T-helper 2 cell (primary cell): ENCODE data around the gene ATG101.

Source experiments
- DNase-seq, 5 experiments: peaks; one replicate each; pipeline versions ENCODE4 v3.0.0 to v3.0.0-alpha.2; 2012 to 2022
- total RNA-seq, 2 donors: gene quantifications; one replicate each; lab custom pipeline; 2026; lab: John Stamatoyannopoulos, UW

Gene ATG101, protein sequence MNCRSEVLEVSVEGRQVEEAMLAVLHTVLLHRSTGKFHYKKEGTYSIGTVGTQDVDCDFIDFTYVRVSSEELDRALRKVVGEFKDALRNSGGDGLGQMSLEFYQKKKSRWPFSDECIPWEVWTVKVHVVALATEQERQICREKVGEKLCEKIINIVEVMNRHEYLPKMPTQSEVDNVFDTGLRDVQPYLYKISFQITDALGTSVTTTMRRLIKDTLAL
- total RNA-seq = 31.0 to 31.2 reads per million in 2 donors

GRCh38 chr12:52069327-52070184 is at the start of gene ATG101:
ATG101 (plus strand) TSS chr12:52069978; CDS start chr12:52073651, 3,673 bp downstream.
- peak; percentile 64 to 97 (median 79) for DNase-seq

- peak in 4 of 5 experiments; percentile 40 to 58 (median 45) for DNase-seq
Observed at GRCh38 chr12:52020539-52021336, 49.0 kb upstream of the ATG101 start.

DNA sequence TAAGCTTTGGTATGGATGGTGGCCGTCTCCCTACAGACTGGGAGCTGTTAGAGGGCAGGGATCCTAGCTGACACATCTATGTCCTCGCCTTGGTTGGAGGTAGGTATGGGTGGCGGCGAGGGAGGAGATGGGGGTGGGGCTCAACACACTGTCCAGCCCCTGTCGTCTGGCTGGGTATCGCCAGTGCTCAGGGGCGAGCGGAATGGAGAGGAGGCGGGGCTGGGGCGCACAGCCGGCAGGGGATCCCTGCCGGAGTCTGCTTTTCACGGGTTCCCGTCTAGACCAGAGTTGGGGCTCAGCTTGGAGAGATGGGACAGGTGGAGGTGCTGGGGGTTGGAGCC is 47.0 kb upstream of the ATG101 start:
- DNase-seq = no peak

GRCh38 chr12:52023182-52023975 is 46.4 kb upstream of the ATG101 start:
- peak; percentile 78 to 90 (median 87) for DNase-seq

- DNase-seq = peak in 1 of 5 experiments; percentile 80
Observed at GRCh38 chr12:52023976-52024688, 45.6 kb upstream of the ATG101 start.

GRCh38 chr12:52024845-52025230 is 44.9 kb upstream of the ATG101 start:
- DNase-seq = peak in 1 of 5 experiments; percentile 91

GRCh38 chr12:52026263-52026662 is 43.5 kb upstream of the ATG101 start:
- no peak for DNase-seq

- no peak for DNase-seq
Observed at GRCh38 chr12:52027085-52027843, 42.5 kb upstream of the ATG101 start.

GRCh38 chr12:52029685-52030084 is 40.1 kb upstream of the ATG101 start:
- DNase-seq = no peak

DNA sequence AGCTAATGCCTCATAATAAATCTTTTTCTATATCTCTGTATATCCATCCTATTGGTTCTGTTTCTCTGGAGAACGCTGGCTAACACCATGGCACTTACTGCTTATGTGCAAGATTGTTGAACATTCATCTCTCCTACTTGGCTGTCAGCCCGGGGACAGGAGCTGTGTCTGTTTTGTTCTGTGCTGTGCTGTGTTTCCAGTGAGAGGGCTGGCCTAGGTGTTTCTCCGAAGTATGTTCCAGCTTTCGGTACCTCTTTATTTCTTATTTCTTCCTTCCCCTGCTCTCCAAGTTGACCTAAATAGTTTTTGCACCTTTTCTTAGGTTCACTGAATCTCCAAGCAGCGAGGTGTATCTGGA is 37.4 kb upstream of the ATG101 start:
- no peak for DNase-seq

DNA sequence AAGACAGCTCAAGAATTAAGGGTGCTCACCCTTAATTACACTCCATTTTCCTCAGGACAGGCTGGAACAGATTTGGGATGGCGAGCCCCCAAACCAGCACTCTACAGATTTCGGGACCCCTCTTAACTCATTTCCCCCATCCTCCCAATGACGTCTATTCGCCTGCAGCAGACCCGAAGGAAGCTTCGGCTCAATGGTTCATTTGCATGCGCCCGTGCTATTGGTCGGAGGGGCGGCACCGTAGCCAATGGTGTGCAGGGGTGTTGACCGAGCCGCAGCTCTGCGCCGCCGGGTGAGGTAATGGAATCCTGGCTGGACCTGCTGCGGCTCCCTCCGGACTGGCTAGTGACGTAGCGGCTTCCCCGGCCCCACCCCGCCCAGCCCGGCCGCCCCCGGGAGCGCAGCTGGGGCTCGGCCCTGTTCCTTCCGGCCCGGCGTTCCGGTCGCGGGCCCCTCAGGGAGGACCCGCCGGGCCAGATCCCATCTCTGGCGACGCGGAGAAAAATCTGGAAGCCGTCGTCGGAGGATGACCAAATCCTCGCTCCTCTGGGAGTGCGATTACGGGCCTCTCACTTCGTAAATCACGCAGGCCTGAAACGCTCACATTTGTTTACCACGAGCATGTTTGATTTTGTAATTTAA is 36.9 kb upstream of the ATG101 start:
- DNase-seq = peak; percentile 78 to 87 (median 85)

- no peak for DNase-seq
Observed at GRCh38 chr12:52033446-52034140, 36.2 kb upstream of the ATG101 start.

DNA sequence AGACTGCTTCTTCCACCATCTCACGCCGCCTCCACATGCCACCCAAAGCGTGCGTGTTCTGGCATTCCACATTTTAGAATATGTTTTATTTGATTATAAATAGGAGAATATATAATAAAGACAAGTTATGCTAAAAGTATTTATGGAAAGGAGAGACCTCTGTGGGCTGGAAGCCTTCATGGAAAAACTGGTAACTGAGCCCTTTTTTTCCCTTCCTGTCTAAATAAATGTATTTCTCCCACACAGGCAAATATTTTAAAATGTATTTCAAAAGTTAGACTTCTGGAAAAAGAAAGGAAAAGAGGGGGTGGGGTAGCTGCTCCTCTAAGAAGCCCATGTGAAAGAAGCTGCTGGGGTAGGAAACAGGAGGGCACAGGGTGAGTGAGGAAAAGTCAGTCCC is 34.6 kb upstream of the ATG101 start:
- DNase-seq = no peak

- no peak for DNase-seq
Observed at GRCh38 chr12:52035926-52036325, 33.9 kb upstream of the ATG101 start.

DNA sequence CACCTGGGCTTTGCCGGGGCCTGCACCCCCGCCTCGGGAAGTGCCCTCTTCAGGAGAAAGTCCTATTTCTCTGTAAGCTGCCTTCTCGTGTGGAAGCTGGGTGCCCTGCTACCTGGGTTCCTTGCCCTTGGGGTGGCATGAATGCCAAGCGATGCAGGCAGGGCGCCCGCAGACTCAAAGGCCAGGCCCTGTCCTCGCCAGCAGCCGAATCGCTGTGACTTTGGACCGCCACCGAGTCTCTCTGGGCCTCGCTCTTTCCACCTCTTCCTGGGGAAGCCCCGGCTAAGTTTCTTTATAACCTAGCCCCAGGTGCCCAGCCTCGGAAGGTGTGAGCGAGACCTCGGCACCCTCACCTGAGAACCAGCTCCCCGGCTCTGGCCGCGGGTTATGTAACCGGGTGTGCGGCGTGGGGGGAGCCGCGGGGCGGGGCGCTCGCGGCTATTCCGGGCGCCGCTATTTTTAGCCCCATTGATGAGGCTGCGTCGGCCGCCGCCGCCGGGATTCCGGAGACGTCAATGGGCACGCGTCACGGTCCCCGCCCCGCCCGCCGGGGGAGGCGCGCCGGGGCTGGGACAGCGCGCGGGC is 33.1 kb upstream of the ATG101 start:
- peak; percentile 56 to 92 (median 79) for DNase-seq

DNA sequence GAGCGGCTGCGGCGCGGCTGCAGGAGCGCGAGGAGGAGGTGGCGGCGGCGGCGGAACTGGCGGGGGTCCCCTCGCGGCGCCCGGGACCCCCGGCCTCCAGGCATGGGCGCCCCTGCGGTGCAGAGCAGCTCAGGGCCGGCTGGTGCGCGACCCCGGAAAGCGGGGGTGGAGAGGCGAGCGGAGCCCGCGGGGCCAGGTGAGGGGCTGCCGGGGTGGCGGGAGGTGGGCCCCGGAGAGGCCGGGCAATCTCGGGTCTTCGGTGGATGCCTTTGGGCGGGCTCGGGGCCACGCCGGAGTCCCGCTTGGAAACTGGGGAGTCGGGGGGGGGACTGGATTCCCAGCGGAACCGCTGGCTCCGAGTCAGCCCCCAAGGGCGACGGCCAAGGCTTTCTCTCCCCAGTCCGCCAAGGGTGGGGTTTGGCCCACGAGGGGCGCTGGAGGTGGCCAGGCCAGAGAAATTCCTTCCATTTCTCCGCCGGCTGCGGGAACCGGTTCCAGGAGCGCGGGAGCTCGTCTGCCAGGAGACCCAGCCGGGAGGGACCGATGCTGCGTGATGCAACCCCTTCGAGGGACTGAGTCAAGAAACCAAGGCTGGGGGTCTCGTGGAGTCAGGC is 32.4 kb upstream of the ATG101 start:
- no peak for DNase-seq

GRCh38 chr12:52038447-52038846 is 31.3 kb upstream of the ATG101 start:
- DNase-seq = no peak

DNA sequence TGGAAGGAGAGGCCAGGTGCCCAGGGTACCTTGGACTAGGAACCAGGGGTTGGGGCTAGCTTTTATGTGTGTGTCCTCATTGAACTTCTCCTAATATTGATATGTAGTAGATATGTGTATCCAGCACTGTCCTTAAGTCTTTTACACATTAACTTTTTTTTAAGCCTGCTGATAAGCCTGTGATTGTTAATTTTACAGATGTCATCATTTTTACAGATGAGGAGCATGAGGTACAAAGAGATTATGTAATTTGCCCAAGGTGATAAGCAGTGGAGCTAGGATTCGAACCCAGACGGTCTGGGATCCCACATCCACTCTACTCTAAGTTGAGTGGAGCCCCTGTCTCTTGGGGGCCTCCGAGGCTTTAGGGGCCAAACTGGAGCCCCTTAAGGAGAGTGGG is 28.7 kb upstream of the ATG101 start:
- no peak for DNase-seq

DNA sequence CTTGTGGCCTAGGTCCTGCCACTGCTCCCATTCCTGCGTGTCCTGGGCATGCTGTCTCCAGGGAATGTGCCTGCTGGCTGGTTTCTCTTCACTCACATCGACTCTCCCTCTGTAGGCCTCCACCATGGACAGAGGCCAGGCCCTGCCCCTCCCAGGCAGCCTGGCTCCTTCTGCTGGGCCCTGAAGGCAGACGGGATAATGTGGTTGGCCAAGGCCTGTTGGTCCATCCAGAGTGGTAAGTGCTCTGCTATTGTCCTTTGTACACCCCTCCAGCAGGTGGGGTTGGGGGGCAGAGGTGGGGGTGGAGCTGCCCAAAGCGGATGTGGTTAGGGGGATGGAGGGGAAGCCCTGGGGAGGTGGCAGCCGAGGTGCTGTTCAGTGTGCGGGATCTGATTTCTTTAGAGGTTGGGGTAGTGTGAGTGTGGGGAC is 28.1 kb upstream of the ATG101 start:
- DNase-seq = peak in 3 of 5 experiments; percentile 31 to 52 (median 37)
